ENCODE results near the gene EPHA8.

DNA sequence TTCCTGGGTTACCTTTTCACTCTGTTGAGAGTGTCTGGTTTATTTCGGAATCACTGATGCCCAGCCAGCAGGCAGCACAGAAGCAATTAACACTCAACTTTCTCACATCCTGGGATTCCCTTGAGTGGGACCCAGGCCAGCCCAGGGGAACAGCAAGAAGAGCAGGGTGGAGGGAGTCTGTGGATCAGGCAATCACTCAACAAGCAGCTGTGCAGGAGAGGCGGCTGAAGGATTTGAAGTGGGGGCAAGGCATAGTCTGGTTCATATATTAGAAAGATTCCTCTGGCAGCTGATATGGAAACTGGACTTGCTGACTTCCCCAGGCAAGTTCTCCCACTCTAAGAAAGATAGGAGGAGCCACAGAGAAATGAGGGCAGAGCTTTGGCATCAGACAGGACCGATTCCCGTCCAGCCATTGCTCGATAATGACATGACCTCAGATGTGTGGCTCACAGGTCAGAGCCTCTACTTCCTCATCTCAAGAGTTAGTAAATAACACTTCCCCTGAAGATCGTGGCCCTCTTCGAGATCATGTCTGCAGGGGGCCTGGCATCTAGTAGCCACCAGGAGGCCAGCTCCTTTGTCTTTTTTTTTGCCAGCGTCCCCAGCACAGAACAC lies 12.4 kb downstream of the EPHA8 start:
- TF ChIP-seq EZH2 (IDR thresholded peaks at IDR 0.05; ENCODE audit: insufficient read depth, poor library complexity, severe bottlenecking), result no peak
- no peak for TF ChIP-seq EZH2phosphoT487 (IDR thresholded peaks at IDR 0.05; ENCODE audit: insufficient read depth, low read depth)

Data from GM23248 (cell line).